SK-N-SH (cell line): ENCODE results near the gene HEXB. TPM values are rescaled to one million over a fixed set of nuclear protein-coding genes. Genes with fewer than 3 reads are reported as not detected.
A peak's percentile ranks its signal among the peaks of the same experiment; 100 is the strongest.

ENCODE experiments used
- CTCF ChIA-PET: fragments of 300-600, 350-600 bp; formaldehyde crosslinking; extraction: SDS; loops from one replicate; lab custom pipeline; 2021; lab: Yijun Ruan, JAX
- POLR2A ChIA-PET: fragments of 350-600 bp; sonication (Branson Sonifier 250); formaldehyde crosslinking; extraction: SDS; loops from one replicate; lab custom pipeline; 2020; ENCODE audit warnings: antibody characterized with exemption, inconsistent platforms; lab: Yijun Ruan, JAX
- DNase-seq: peaks from one replicate; pipeline ENCODE4 v3.0.0; 2012
- H2AFZ ChIP-seq: fragments of 200-600 bp; sonication (generic); 2 replicates; pipeline ENCODE4 v1.8.1; 2016; ENCODE audit warnings: antibody characterized with exemption, mild to moderate bottlenecking, low read depth
- H3F3A ChIP-seq: fragments of 200-600 bp; sonication (generic); replicated peaks from 2 replicates; pipeline ENCODE3; 2016; ENCODE audit warnings: antibody characterized with exemption, mild to moderate bottlenecking; ENCODE audit not compliant: insufficient read depth
- H3K27ac ChIP-seq, 2 experiments: fragments of 200-500 bp in 1 of 2; fragments of 200-600 bp in 1 of 2; sonication (Bioruptor generic) in 1 of 2; sonication (generic), shearing (Covaris generic) in 1 of 2; 2 replicates each; pipeline versions ENCODE4 v1.5.1 to v1.6.1; 2014 to 2016; ENCODE audit warnings: low read depth in 2 of 2, inconsistent platforms in 1 of 2, low read length in 1 of 2, mild to moderate bottlenecking in 1 of 2, mixed read lengths in 1 of 2
- H3K27me3 ChIP-seq: fragments of 200-600 bp; sonication (generic), shearing (Covaris generic); 2 replicates; pipeline ENCODE4 v1.6.1; 2016; ENCODE audit warnings: mixed run types; ENCODE audit not compliant: insufficient read depth
- H3K36me3 ChIP-seq, 2 experiments: fragments of 200-500 bp in 1 of 2; fragments of 200-600 bp in 1 of 2; sonication (Bioruptor generic) in 1 of 2; sonication (generic) in 1 of 2; replicated peaks in 1 of 2; 2 replicates each; pipeline versions ENCODE3 to v1.5.1; 2014 to 2016; ENCODE audit warnings: low read length in 1 of 2, mild to moderate bottlenecking in 1 of 2; ENCODE audit not compliant: insufficient read depth in 2 of 2, control insufficient read depth in 1 of 2
- H3K4me1 ChIP-seq, 2 experiments: fragments of 200-500 bp in 1 of 2; fragments of 200-600 bp in 1 of 2; sonication (Bioruptor generic) in 1 of 2; sonication (generic), shearing (Covaris generic) in 1 of 2; 2 replicates each; pipeline versions ENCODE4 v1.5.1 to v1.6.1; 2014 to 2016; ENCODE audit warnings: low read depth in 1 of 2, low read length in 1 of 2, mixed run types in 1 of 2; ENCODE audit not compliant: insufficient read depth in 2 of 2, control insufficient read depth in 1 of 2
- H3K4me2 ChIP-seq: fragments of 200-600 bp; sonication (generic), shearing (Covaris generic); 2 replicates; pipeline ENCODE4 v1.6.1; 2017; ENCODE audit warnings: mixed run types
- H3K4me3 ChIP-seq, 2 experiments: fragments of 200-500 bp in 1 of 2; fragments of 200-600 bp in 1 of 2; sonication (Bioruptor generic) in 1 of 2; sonication (generic), shearing (Covaris generic) in 1 of 2; 2 replicates each; pipeline versions ENCODE4 v1.5.1 to v1.8.1; 2014 to 2016; ENCODE audit warnings: low read depth in 2 of 2, inconsistent platforms in 1 of 2, low read length in 1 of 2, mild to moderate bottlenecking in 1 of 2, mixed read lengths in 1 of 2, moderate library complexity in 1 of 2
- H3K79me2 ChIP-seq: fragments of 200-600 bp; sonication (generic); 2 replicates; pipeline ENCODE4 v1.8.1; 2017; ENCODE audit warnings: mild to moderate bottlenecking; ENCODE audit not compliant: insufficient read depth
- H3K9ac ChIP-seq: fragments of 200-600 bp; sonication (generic); 2 replicates; pipeline ENCODE4 v1.6.1; 2017; ENCODE audit warnings: mixed run types
- H3K9me2 ChIP-seq: fragments of 200-600 bp; sonication (generic); 2 replicates; pipeline ENCODE4 v1.6.1; 2017; ENCODE audit warnings: mixed run types
- H3K9me3 ChIP-seq: fragments of 200-600 bp; sonication (generic); 2 replicates; pipeline ENCODE4 v1.6.1; 2017; ENCODE audit warnings: mixed run types, mild to moderate bottlenecking, moderate library complexity
- H4K20me1 ChIP-seq: fragments of 200-600 bp; sonication (generic); 2 replicates; pipeline ENCODE4 v1.6.1; 2017; ENCODE audit warnings: mild to moderate bottlenecking, mixed run types; ENCODE audit not compliant: insufficient read depth
- CTCF ChIP-seq: fragments of 200-600 bp; sonication (generic); IDR thresholded peaks from 2 replicates; pipeline ENCODE4 v1.6.1; 2017; ENCODE audit warnings: antibody characterized with exemption, mild to moderate bottlenecking, moderate library complexity
- ELF1 ChIP-seq: IDR thresholded peaks from 2 replicates; pipeline ENCODE4 v1.4.0; 2012
- EP300 ChIP-seq, 2 experiments: IDR thresholded peaks; 2 replicates each; pipeline versions ENCODE4 v1.4.0 to v1.6.1; 2012; ENCODE audit warnings: borderline replicate concordance in 1 of 2, low read depth in 1 of 2, low read length in 1 of 2
- EZH2phosphoT487 ChIP-seq: fragments of 200-600 bp; sonication (generic); IDR thresholded peaks from 2 replicates; pipeline ENCODE4 v1.6.1; 2017; ENCODE audit warnings: low read depth, mixed run types, mild to moderate bottlenecking, antibody characterized with exemption, moderate library complexity, borderline replicate concordance
- FOSL2 ChIP-seq: IDR thresholded peaks from 2 replicates; pipeline ENCODE4 v1.4.0; 2012; ENCODE audit warnings: low read depth, mild to moderate bottlenecking, moderate library complexity, borderline replicate concordance
- GATA2 ChIP-seq: sonication (generic); formaldehyde crosslinking; IDR thresholded peaks from 2 replicates; pipeline ENCODE4 v1.5.0; 2020; ENCODE audit warnings: mild to moderate bottlenecking, missing genetic modification reagents
- MXI1 ChIP-seq: IDR thresholded peaks from 2 replicates; pipeline ENCODE4 v1.6.1; 2012; ENCODE audit warnings: mild to moderate bottlenecking, low read depth, low read length, improper control_type of control experiment
- NFIC ChIP-seq: IDR thresholded peaks from 2 replicates; pipeline ENCODE4 v1.4.0; 2012; ENCODE audit warnings: borderline replicate concordance
- PBX3 ChIP-seq: IDR thresholded peaks from 2 replicates; pipeline ENCODE4; 2012
- POLR2AphosphoS5 ChIP-seq: IDR thresholded peaks from 2 replicates; pipeline ENCODE4 v1.6.1; 2012; ENCODE audit warnings: low read depth, low read length
- RCOR1 ChIP-seq: fragments of 150-350 bp; IDR thresholded peaks from 2 replicates; pipeline ENCODE4 v1.6.1; 2017; ENCODE audit warnings: antibody characterized with exemption, low read length
- REST ChIP-seq: IDR thresholded peaks from 2 replicates; pipeline ENCODE4 v1.6.1; 2012; ENCODE audit warnings: mild to moderate bottlenecking, low read depth, low read length, moderate library complexity
- RFX5 ChIP-seq: IDR thresholded peaks from 2 replicates; pipeline ENCODE4 v1.6.1; 2012; ENCODE audit warnings: mild to moderate bottlenecking, improper control_type of control experiment, low read length
- RXRA ChIP-seq: IDR thresholded peaks from 2 replicates; pipeline ENCODE4 v1.4.0; 2012; ENCODE audit warnings: low read depth, mild to moderate bottlenecking, borderline replicate concordance
- SIN3A ChIP-seq: IDR thresholded peaks from 2 replicates; pipeline ENCODE4 v1.6.1; 2012; ENCODE audit warnings: low read depth, mild to moderate bottlenecking, low read length, moderate library complexity, borderline replicate concordance
- SMC3 ChIP-seq: IDR thresholded peaks from 2 replicates; pipeline ENCODE4 v1.6.1; 2012; ENCODE audit warnings: low read depth, low read length, improper control_type of control experiment
- TEAD4 ChIP-seq: IDR thresholded peaks from 2 replicates; pipeline ENCODE4 v1.4.0; 2012; ENCODE audit warnings: mild to moderate bottlenecking, borderline replicate concordance; ENCODE audit not compliant: insufficient read depth
- USF1 ChIP-seq: IDR thresholded peaks from 2 replicates; pipeline ENCODE4 v1.4.0; 2012; ENCODE audit warnings: low read depth, borderline replicate concordance
- USF2 ChIP-seq: fragments of 150-350 bp; IDR thresholded peaks from 2 replicates; pipeline ENCODE4 v1.6.1; 2017; ENCODE audit warnings: antibody characterized with exemption, low read length, low read depth, borderline replicate concordance
- YY1 ChIP-seq: IDR thresholded peaks from 2 replicates; pipeline ENCODE4 v1.4.0; 2012; ENCODE audit warnings: low read depth, mild to moderate bottlenecking
- WGBS: methylation state at CpG from one replicate; pipeline ENCODE4 v1.1.6; 2017; ENCODE audit warnings: low lambda C conversion rate; 5-methylcytosine and 5-hydroxymethylcytosine counted together
- polyA plus RNA-seq, 3 experiments: library from polyadenylated mRNA; depleted of rRNA; stranded (reverse); fragments of >200 nt; gene quantifications; 2 replicates each; pipeline ENCODE4 v1.2.3, GENCODE V29; 2012

Gene HEXB
- polyA plus RNA-seq, 1 of the 3 experiments (the other 2 are of a cell fraction) = 75.8 TPM

GRCh38 chr5:74665273-74665672, 19.8 kb upstream of the HEXB start:
- Histone ChIP-seq H3K36me3 (no peaks in the 10 kb centered on the region), H3K9ac (no peak overlapping the region), H3K9me3 (no peaks in the 10 kb centered on the region), H3K79me2 (no peaks in the 10 kb centered on the region), H3K9me2 (no peaks in the 10 kb centered on the region), H3K27ac (peak overlapping the region in 1 of 2 experiments; percentile 19; a peak in 1 of 4 replicates), H2AFZ (no peak overlapping the region), H3K27me3 (no peaks in the 10 kb centered on the region), H4K20me1 (no peaks in the 10 kb centered on the region), H3K4me1 (peaks cover 0 to 7% of the 10 kb centered on the region in 2 experiments; a peak in 2 of 4 replicates), H3K4me2 (no peak overlapping the region), H3F3A (no peaks in the 10 kb centered on the region), H3K4me3 (no peak overlapping the region)
- no peak for DNase-seq
- WGBS = 37% methylated on average over 2 of the region's 2 CpGs
- ChIA-PET CTCF (interaction anchor here (0.7 to 1.5 kb wide), 7 partner anchors 8 to 1074 kb away, joined by 3 to 7 read pairs (median 3); no protein-coding TSS in a partner anchor), POLR2A (no interaction called here)
- no peak for TF ChIP-seq ELF1
- TF ChIP-seq FOSL2 = no peak
- no peak for TF ChIP-seq GATA2
- no peak for TF ChIP-seq EZH2phosphoT487
- no peak for TF ChIP-seq CTCF
- no peak for TF ChIP-seq PBX3
- TF ChIP-seq YY1 = no peak
- no peak for TF ChIP-seq EP300 (IDR thresholded peaks at IDR 0.05; ENCODE audit: borderline replicate concordance in 1 of 2, low read depth in 1 of 2, low read length in 1 of 2)
- no peak for TF ChIP-seq USF2
- no peak for TF ChIP-seq POLR2AphosphoS5
- no peak for TF ChIP-seq NFIC
- TF ChIP-seq MXI1 = no peak
- TF ChIP-seq RCOR1 = no peak
- TF ChIP-seq RFX5 = no peak
- TF ChIP-seq USF1 = no peak
- TF ChIP-seq SMC3 = no peak
- TF ChIP-seq SIN3A = no peak
- TF ChIP-seq RXRA = no peak
- no peak for TF ChIP-seq REST
- TF ChIP-seq TEAD4 = no peak
